Parathyroid adenoma (tissue), 2 donors: Measurements from ENCODE around the gene COL4A3.

Experiments used
- H2AFZ ChIP-seq: fragments of 300-600 bp; sonication (generic); one replicate; pipeline ENCODE4 v1.7.0; 2017; ENCODE audit warnings: antibody characterized with exemption, mild to moderate bottlenecking
- H3K27ac ChIP-seq: fragments of 300-600 bp; sonication (generic); one replicate; pipeline ENCODE4 v1.7.0; 2017
- H3K27me3 ChIP-seq: fragments of 300-600 bp; sonication (generic); one replicate; pipeline ENCODE4 v1.7.0; 2017; ENCODE audit warnings: low read length; ENCODE audit not compliant: control insufficient read depth, insufficient read depth
- H3K36me3 ChIP-seq: fragments of 300-600 bp; sonication (generic); one replicate; pipeline ENCODE4 v1.7.0; 2017; ENCODE audit warnings: low read length; ENCODE audit not compliant: control insufficient read depth, insufficient read depth
- H3K4me1 ChIP-seq: fragments of 300-600 bp; sonication (generic); one replicate; pipeline ENCODE4 v1.7.0; 2017; ENCODE audit warnings: control low read depth
- H3K4me2 ChIP-seq: fragments of 300-600 bp; sonication (generic); one replicate; pipeline ENCODE4 v1.7.0; 2017; ENCODE audit warnings: low read length
- H3K4me3 ChIP-seq: fragments of 300-600 bp; sonication (generic); one replicate; pipeline ENCODE4 v1.7.0; 2017; ENCODE audit warnings: low read depth, low read length
- H3K79me2 ChIP-seq: fragments of 300-600 bp; sonication (generic); one replicate; pipeline ENCODE4 v1.7.0; 2017; ENCODE audit warnings: control low read depth
- H3K9ac ChIP-seq: fragments of 300-600 bp; sonication (generic); one replicate; pipeline ENCODE4 v1.7.0; 2017; ENCODE audit warnings: mild to moderate bottlenecking
- H3K9me3 ChIP-seq: fragments of 300-600 bp; sonication (generic); one replicate; pipeline ENCODE4 v1.7.0; 2017; ENCODE audit warnings: low read length; ENCODE audit not compliant: control insufficient read depth
- TF ChIP-seq, protein P1 (sequence below): fragments of 300-600 bp; sonication (generic); IDR thresholded peaks from one replicate; pipeline ENCODE4 v1.7.0; 2017; ENCODE audit warnings: antibody characterized with exemption, mild to moderate bottlenecking
- donor health status: primary hyperparathyroidism.

Gene COL4A3

DNA sequence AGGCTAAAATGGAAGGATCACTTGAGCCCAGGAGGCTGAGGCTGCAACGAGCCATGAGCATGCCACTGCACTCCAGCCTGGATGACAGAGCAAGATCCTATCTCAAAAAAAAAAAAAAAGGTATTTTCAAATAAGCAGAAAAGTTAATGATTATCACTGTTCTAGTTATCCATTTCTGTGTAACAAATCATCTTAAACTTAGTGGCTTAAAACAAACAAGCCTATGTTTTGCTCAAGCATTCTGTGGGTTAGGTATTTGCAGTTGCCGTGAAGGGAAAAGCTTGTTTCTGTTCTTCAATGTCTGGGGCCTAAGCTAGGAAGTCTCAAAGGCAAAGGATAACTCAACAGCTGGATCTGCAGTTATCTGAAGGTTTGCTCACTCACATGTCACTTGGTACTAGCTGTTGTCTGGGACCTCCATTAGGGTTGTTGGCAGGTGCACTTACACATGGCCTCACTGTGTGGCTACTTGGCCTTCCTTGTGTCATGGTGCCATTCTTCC, 174.7 kb downstream of the COL4A3 start:
- no peak overlapping the region for H3K4me3 ChIP-seq
- no peak overlapping the region for H3K27ac ChIP-seq
- no peaks in the 10 kb centered on the region for H3K79me2 ChIP-seq
- H3K27me3 ChIP-seq = no peaks in the 10 kb centered on the region
- TF ChIP-seq, protein P1, sequence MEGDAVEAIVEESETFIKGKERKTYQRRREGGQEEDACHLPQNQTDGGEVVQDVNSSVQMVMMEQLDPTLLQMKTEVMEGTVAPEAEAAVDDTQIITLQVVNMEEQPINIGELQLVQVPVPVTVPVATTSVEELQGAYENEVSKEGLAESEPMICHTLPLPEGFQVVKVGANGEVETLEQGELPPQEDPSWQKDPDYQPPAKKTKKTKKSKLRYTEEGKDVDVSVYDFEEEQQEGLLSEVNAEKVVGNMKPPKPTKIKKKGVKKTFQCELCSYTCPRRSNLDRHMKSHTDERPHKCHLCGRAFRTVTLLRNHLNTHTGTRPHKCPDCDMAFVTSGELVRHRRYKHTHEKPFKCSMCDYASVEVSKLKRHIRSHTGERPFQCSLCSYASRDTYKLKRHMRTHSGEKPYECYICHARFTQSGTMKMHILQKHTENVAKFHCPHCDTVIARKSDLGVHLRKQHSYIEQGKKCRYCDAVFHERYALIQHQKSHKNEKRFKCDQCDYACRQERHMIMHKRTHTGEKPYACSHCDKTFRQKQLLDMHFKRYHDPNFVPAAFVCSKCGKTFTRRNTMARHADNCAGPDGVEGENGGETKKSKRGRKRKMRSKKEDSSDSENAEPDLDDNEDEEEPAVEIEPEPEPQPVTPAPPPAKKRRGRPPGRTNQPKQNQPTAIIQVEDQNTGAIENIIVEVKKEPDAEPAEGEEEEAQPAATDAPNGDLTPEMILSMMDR = no peak
- no peaks in the 10 kb centered on the region for H3K4me1 ChIP-seq
- no peak overlapping the region for H2AFZ ChIP-seq
- no peak overlapping the region for H3K9ac ChIP-seq
- no peak overlapping the region for H3K4me2 ChIP-seq
- H3K36me3 ChIP-seq = no peaks in the 10 kb centered on the region
- H3K9me3 ChIP-seq = no peaks in the 10 kb centered on the region

DNA sequence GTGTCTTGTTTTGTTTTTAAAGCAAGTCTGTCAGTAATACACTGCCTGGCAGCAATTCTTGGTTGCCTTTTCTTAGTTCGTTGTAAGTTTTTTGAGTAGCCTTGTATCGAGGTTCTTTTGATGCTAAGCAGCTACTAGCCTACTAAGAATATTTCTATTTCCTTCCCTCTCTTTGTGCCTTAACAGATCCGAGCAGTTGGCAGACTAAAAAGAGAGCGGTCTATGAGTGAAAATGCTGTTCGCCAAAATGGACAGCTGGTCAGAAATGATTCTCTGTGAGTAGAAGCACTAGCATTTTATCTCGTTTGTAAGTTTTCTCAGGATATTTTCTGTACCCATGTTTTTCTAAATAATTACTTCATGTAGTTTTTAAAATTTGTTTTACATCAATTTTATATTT, 175.7 kb downstream of the COL4A3 start:
- no peaks in the 10 kb centered on the region for H3K9me3 ChIP-seq
- H2AFZ ChIP-seq = no peak overlapping the region
- no peak overlapping the region for H3K9ac ChIP-seq
- H3K79me2 ChIP-seq = no peaks in the 10 kb centered on the region
- H3K27ac ChIP-seq = no peak overlapping the region
- no peaks in the 10 kb centered on the region for H3K27me3 ChIP-seq
- H3K4me2 ChIP-seq = no peak overlapping the region
- TF ChIP-seq, protein P1 = no peak
- no peaks in the 10 kb centered on the region for H3K4me1 ChIP-seq
- H3K36me3 ChIP-seq = no peaks in the 10 kb centered on the region
- no peak overlapping the region for H3K4me3 ChIP-seq

DNA sequence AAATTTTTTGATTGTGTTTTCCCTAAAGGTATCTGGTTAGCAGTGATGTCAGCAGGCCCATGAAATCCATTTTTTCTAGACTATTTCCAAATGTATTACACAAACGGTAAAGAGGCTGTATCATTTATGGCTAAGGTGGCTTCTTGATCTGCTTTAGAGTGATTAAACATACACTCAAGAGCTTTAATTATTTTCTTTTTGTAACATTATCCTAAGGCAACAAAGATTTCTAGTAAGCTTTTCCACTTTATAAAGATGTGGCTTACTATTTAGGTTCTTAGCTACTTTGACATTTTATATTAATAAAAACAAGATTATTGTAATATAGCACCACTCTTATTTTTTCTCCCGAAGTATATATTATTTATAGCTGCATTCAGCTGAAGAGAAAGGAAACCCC, 177.1 kb downstream of the COL4A3 start:
- Histone ChIP-seq H3K27ac (no peak overlapping the region), H3K4me2 (no peak overlapping the region), H3K4me1 (no peaks in the 10 kb centered on the region), H3K36me3 (no peaks in the 10 kb centered on the region), H2AFZ (no peak overlapping the region), H3K79me2 (no peaks in the 10 kb centered on the region), H3K9me3 (no peaks in the 10 kb centered on the region), H3K9ac (no peak overlapping the region), H3K27me3 (no peaks in the 10 kb centered on the region), H3K4me3 (no peak overlapping the region)
- TF ChIP-seq, protein P1 = no peak

DNA sequence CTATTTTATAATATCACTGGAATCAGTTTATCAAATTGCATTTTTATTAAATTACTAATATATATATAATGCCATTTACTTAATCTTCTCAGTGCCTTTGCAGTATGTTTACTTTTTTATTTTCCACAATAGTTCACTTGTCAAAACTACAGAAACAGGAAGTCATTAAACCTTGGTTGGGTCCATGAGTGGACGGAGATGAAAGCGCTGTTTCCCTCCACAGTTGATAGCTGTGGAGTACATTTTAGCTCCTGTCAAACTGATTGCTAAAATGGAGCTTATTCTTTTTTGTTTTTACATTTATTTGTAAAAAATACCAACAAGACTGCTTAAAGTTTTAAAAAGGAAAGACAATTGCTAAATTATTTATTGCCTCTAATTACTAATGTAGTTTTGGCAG, 179.8 kb downstream of the COL4A3 start:
- Histone ChIP-seq H3K36me3 (no peaks in the 10 kb centered on the region), H3K27me3 (no peaks in the 10 kb centered on the region), H3K27ac (no peak overlapping the region), H3K9me3 (no peaks in the 10 kb centered on the region), H3K79me2 (no peaks in the 10 kb centered on the region), H3K4me2 (no peak overlapping the region), H3K9ac (no peak overlapping the region), H3K4me1 (no peaks in the 10 kb centered on the region), H2AFZ (no peak overlapping the region), H3K4me3 (no peak overlapping the region)
- TF ChIP-seq, protein P1 = no peak

DNA sequence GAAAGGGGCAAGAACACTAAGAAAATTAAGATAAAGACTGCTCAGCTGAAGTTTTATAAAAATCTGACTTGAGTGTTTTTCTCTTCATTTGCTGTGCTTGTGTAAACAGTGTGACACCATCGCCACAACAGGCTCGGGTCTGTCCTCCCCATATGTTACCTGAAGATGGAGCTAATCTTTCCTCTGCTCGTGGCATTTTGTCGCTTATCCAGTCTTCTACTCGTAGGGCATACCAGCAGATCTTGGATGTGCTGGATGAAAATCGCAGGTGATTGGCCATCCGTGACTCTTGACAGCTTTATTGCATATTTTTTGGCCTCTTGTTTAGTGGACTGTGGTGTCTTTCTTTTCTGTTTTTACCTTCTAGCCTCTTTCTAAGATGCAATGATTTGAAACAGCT, 182.7 kb downstream of the COL4A3 start:
- H2AFZ ChIP-seq = no peak overlapping the region
- no peaks in the 10 kb centered on the region for H3K36me3 ChIP-seq
- no peak overlapping the region for H3K27ac ChIP-seq
- H3K27me3 ChIP-seq = no peaks in the 10 kb centered on the region
- TF ChIP-seq, protein P1 = no peak
- no peak overlapping the region for H3K9ac ChIP-seq
- no peaks in the 10 kb centered on the region for H3K4me1 ChIP-seq
- no peak overlapping the region for H3K4me2 ChIP-seq
- no peak overlapping the region for H3K4me3 ChIP-seq
- H3K9me3 ChIP-seq = no peaks in the 10 kb centered on the region
- H3K79me2 ChIP-seq = no peaks in the 10 kb centered on the region
